Measurements from ENCODE around the gene RHOBTB3.
"Not testable (repeated sequence)": the region's sequence is repeated elsewhere in the genome, so short reads cannot be mapped to it uniquely, and the experiment has no call there.

GRCh38 chr5:95713246-95713645 lies 17.9 kb upstream of the RHOBTB3 start:
- not testable (repeated sequence) for TF ChIP-seq CTCF (conservative IDR thresholded peaks at IDR 0.05 in 1 of 2, IDR thresholded peaks at IDR 0.05 in 1 of 2; ENCODE audit: low read depth in 1 of 2, low read length in 2 of 2); EZH2 (IDR thresholded peaks at IDR 0.05; ENCODE audit: low read length, missing control alignments)

Measured in fibroblast of lung (primary cell).